ENCODE results near the gene FOXJ1.

The FOXJ1 gene

GRCh38 chr17:76089680-76090516 lies 51.1 kb downstream of the FOXJ1 start:
- no peak for DNase-seq

GRCh38 chr17:76088868-76089576 lies 52.0 kb downstream of the FOXJ1 start:
- DNase-seq: no peak

- DNase-seq: no peak
These were observed 52.8 kb downstream of the FOXJ1 start for GRCh38 chr17:76088041-76088867.

- no peak for DNase-seq
These were observed 53.5 kb downstream of the FOXJ1 start for GRCh38 chr17:76087531-76087930.

GRCh38 chr17:76086384-76086783 lies 54.7 kb downstream of the FOXJ1 start:
- DNase-seq: no peak
